ENCODE measurements around the gene CLDN24.

The CLDN24 gene

GRCh38 chr4:183272384-183272783, 49.8 kb downstream of the CLDN24 start:
- no peak for DNase-seq

Data from activated naive CD4-positive, alpha-beta T cell (primary cell).